ENCODE measurements around the gene NEU3.
"Not testable (repeated sequence)": the region's sequence is repeated elsewhere in the genome, so short reads cannot be mapped to it uniquely, and the experiment has no call there.

The NEU3 gene

GRCh38 chr11:74978041-74978440 is 10.7 kb upstream of the NEU3 start:
- no peak overlapping the region for H3K27ac Mint-ChIP-seq
- no peaks in the 10 kb centered on the region for H3K9me3 Mint-ChIP-seq
- no peak for DNase-seq
- TF ChIP-seq CTCF (IDR thresholded peaks at IDR 0.05) = no peak
- H3K27me3 Mint-ChIP-seq (ENCODE audit: low read depth, poor library complexity) = peaks cover 2% of the 10 kb centered on the region
- no peak overlapping the region for H3K4me3 Mint-ChIP-seq
- peaks cover 55% of the 10 kb centered on the region for H3K36me3 Mint-ChIP-seq (ENCODE audit: low read depth)
- H3K4me1 Mint-ChIP-seq = no peaks in the 10 kb centered on the region

- no peaks in the 10 kb centered on the region for H3K27me3 Mint-ChIP-seq (ENCODE audit: low read depth, poor library complexity)
- no peak for DNase-seq
- H3K9me3 Mint-ChIP-seq = no peaks in the 10 kb centered on the region
- no peak for TF ChIP-seq CTCF (IDR thresholded peaks at IDR 0.05)
- no peak overlapping the region for H3K27ac Mint-ChIP-seq
- H3K4me1 Mint-ChIP-seq = no peaks in the 10 kb centered on the region
- no peak overlapping the region for H3K4me3 Mint-ChIP-seq
- peaks cover 34% of the 10 kb centered on the region for H3K36me3 Mint-ChIP-seq (ENCODE audit: low read depth)
Observed at GRCh38 chr11:74980634-74981033, 8.1 kb upstream of the NEU3 start.

- Mint-ChIP-seq H3K27me3 (ENCODE audit: low read depth, poor library complexity) (no peaks in the 10 kb centered on the region), H3K4me3 (no peak overlapping the region), H3K27ac (peak overlapping the region; percentile 70), H3K9me3 (no peaks in the 10 kb centered on the region), H3K4me1 (no peaks in the 10 kb centered on the region), H3K36me3 (ENCODE audit: low read depth) (peaks cover 34% of the 10 kb centered on the region)
- TF ChIP-seq CTCF (IDR thresholded peaks at IDR 0.05) = no peak
- no peak for DNase-seq
Observed at GRCh38 chr11:74981888-74982287, 6.8 kb upstream of the NEU3 start.

GRCh38 chr11:74984070-74984469 is 4.7 kb upstream of the NEU3 start:
- Mint-ChIP-seq H3K9me3 (no peaks in the 10 kb centered on the region), H3K4me1 (no peaks in the 10 kb centered on the region), H3K36me3 (ENCODE audit: low read depth) (peaks cover 27% of the 10 kb centered on the region), H3K27me3 (ENCODE audit: low read depth, poor library complexity) (no peaks in the 10 kb centered on the region), H3K4me3 (no peak overlapping the region), H3K27ac (no peak overlapping the region)
- no peak for DNase-seq
- no peak for TF ChIP-seq CTCF (IDR thresholded peaks at IDR 0.05)

GRCh38 chr11:74984730-74985129 is 4.0 kb upstream of the NEU3 start:
- TF ChIP-seq CTCF (IDR thresholded peaks at IDR 0.05) = no peak
- no peak overlapping the region for H3K4me3 Mint-ChIP-seq
- peaks cover 6% of the 10 kb centered on the region for H3K4me1 Mint-ChIP-seq
- no peak for DNase-seq
- no peak overlapping the region for H3K27ac Mint-ChIP-seq
- H3K27me3 Mint-ChIP-seq (ENCODE audit: low read depth, poor library complexity) = no peaks in the 10 kb centered on the region
- no peaks in the 10 kb centered on the region for H3K9me3 Mint-ChIP-seq
- H3K36me3 Mint-ChIP-seq (ENCODE audit: low read depth) = peaks cover 20% of the 10 kb centered on the region

GRCh38 chr11:74989260-74989638 is 516 bp downstream of the NEU3 start:
- no peak overlapping the region for H3K27ac Mint-ChIP-seq
- no peak for DNase-seq
- H3K36me3 Mint-ChIP-seq (ENCODE audit: low read depth) = no peaks in the 10 kb centered on the region
- peak overlapping the region; percentile 94 for H3K4me3 Mint-ChIP-seq
- no peaks in the 10 kb centered on the region for H3K9me3 Mint-ChIP-seq
- TF ChIP-seq CTCF (IDR thresholded peaks at IDR 0.05) = no peak
- H3K4me1 Mint-ChIP-seq = peaks cover 13% of the 10 kb centered on the region
- H3K27me3 Mint-ChIP-seq (ENCODE audit: low read depth, poor library complexity) = no peaks in the 10 kb centered on the region

- H3K36me3 Mint-ChIP-seq (ENCODE audit: low read depth); H3K27me3 Mint-ChIP-seq (ENCODE audit: low read depth, poor library complexity); H3K9me3 Mint-ChIP-seq; H3K27ac Mint-ChIP-seq; DNase-seq: not testable (repeated sequence)
- Mint-ChIP-seq H3K4me1 (peaks cover 13% of the 10 kb centered on the region), H3K4me3 (peak overlapping the region; percentile 10)
Observed at GRCh38 chr11:74990150-74990549, 1.4 kb downstream of the NEU3 start.
